ENCODE data around the gene CSPG4.

- TF ChIP-seq TCF12 (IDR thresholded peaks at IDR 0.05; ENCODE audit: low read depth, low read length) = no peak
- no peak for TF ChIP-seq POU5F1 (IDR thresholded peaks at IDR 0.05; ENCODE audit: low read depth, low read length)
Measured at GRCh38 chr15:75641603-75642002, 71.0 kb downstream of the CSPG4 start.

Data from H1 (cell line).